SH-SY5Y (cell line): Measurements from ENCODE around the gene PSKH1.

Experiments used
- GATA2 ChIP-seq: IDR thresholded peaks from 2 replicates; pipeline ENCODE4 v1.6.1; 2011; ENCODE audit warnings: mild to moderate bottlenecking, low read depth, low read length
- GATA3 ChIP-seq: IDR thresholded peaks from 2 replicates; pipeline ENCODE4 v1.6.1; 2011; ENCODE audit warnings: low read depth, mild to moderate bottlenecking, low read length, moderate library complexity

- TF ChIP-seq GATA2, result no peak
- no peak for TF ChIP-seq GATA3
Measured at GRCh38 chr16:67885545-67885944, 7.5 kb upstream of the PSKH1 start.
